Measurements from ENCODE around the gene RPRML. TPM values are rescaled to one million over a fixed set of nuclear protein-coding genes. Genes with fewer than 3 reads are reported as not detected.

RPRML gene
- total and polyA plus RNA-seq, 2 donors (not counting 1 experiment from before 2014, with no cell fraction given) = not detected

DNA sequence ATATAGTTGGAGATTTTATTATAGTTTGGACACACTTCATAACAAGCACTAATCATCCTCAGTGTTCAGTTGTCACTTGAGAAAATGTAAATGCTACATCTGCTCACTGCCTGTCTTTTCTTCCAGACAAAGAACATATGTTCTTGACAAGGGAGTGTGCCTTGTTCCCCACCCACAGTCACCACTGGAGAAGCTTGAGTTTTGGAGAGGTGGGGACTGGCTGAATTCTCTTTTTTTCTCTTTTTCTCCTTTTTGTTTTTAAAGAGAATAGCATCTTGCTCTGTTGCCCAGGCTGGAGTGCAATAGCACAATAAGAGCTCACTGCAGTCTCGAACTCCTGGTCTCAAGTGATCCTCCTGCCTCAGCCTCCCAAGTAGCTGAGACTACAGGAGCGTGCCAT is 15.5 kb downstream of the RPRML start:
- no peak overlapping the region for H3K27ac ChIP-seq (ENCODE audit: insufficient read depth, low read length)
- H3K27me3 ChIP-seq (ENCODE audit: control insufficient read depth, insufficient read depth, low read length) = peaks cover 22% of the 10 kb centered on the region
- H4K20me1 ChIP-seq (ENCODE audit: control insufficient read depth, extremely low read depth, insufficient read depth, low read length) = no peaks in the 10 kb centered on the region
- H3K36me3 ChIP-seq (ENCODE audit: control insufficient read depth, insufficient read depth, low read length) = no peaks in the 10 kb centered on the region
- H3K4me2 ChIP-seq (ENCODE audit: extremely low read depth, insufficient read depth, low read length) = no peak overlapping the region
- H3K9ac ChIP-seq (ENCODE audit: insufficient read depth, low read length) = no peak overlapping the region
- H2AFZ ChIP-seq (ENCODE audit: low read length) = no peak overlapping the region
- H3K79me2 ChIP-seq (ENCODE audit: control insufficient read depth, insufficient read depth, low read length) = no peaks in the 10 kb centered on the region
- peaks cover 4% of the 10 kb centered on the region for H3K4me1 ChIP-seq (ENCODE audit: control insufficient read depth, extremely low read depth, insufficient read depth, low read length)
- H3K4me3 ChIP-seq (replicated peaks in 1 of 4; ENCODE audit: control extremely low read depth in 1 of 4, insufficient read depth in 1 of 4, low read depth in 3 of 4, low read length in 4 of 4) = no peak overlapping the region
- TF ChIP-seq, protein P1, sequence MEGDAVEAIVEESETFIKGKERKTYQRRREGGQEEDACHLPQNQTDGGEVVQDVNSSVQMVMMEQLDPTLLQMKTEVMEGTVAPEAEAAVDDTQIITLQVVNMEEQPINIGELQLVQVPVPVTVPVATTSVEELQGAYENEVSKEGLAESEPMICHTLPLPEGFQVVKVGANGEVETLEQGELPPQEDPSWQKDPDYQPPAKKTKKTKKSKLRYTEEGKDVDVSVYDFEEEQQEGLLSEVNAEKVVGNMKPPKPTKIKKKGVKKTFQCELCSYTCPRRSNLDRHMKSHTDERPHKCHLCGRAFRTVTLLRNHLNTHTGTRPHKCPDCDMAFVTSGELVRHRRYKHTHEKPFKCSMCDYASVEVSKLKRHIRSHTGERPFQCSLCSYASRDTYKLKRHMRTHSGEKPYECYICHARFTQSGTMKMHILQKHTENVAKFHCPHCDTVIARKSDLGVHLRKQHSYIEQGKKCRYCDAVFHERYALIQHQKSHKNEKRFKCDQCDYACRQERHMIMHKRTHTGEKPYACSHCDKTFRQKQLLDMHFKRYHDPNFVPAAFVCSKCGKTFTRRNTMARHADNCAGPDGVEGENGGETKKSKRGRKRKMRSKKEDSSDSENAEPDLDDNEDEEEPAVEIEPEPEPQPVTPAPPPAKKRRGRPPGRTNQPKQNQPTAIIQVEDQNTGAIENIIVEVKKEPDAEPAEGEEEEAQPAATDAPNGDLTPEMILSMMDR (conservative IDR thresholded peaks at IDR 0.05 in 1 of 2, IDR thresholded peaks at IDR 0.05 in 1 of 2; ENCODE audit: low read depth in 1 of 2, low read length in 2 of 2) = no peak
- TF ChIP-seq EZH2 (IDR thresholded peaks at IDR 0.05; ENCODE audit: low read length, missing control alignments) = no peak
- no peak for DNase-seq (ENCODE audit: low read depth in 2 of 2)
- no peaks in the 10 kb centered on the region for H3K9me3 ChIP-seq (ENCODE audit: control insufficient read depth, insufficient read depth, low read depth, low read length)

DNA sequence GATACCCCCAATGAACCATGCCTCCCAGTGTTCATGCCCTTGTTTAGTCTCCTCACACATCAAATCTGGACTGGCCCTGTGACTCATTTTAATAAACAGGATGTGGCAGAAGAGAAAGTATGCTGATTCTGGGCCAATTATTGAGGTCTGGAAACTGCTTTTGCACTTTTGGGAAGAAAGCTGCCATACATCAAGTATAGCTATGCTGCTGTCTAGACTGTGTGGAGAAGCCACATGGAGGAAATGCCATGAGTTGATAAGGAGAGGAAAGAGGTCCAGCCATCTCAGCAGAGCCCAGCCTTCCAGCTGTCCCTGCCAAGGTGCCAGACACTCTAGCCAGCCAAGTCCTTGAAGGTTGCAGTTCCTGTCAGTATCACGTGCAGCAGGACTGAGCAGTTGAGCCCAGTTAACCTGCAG is 16.7 kb downstream of the RPRML start:
- DNase-seq (ENCODE audit: low read depth in 2 of 2) = peak; percentile 73 to 85
- H3K4me2 ChIP-seq (ENCODE audit: extremely low read depth, insufficient read depth, low read length) = no peak overlapping the region

DNA sequence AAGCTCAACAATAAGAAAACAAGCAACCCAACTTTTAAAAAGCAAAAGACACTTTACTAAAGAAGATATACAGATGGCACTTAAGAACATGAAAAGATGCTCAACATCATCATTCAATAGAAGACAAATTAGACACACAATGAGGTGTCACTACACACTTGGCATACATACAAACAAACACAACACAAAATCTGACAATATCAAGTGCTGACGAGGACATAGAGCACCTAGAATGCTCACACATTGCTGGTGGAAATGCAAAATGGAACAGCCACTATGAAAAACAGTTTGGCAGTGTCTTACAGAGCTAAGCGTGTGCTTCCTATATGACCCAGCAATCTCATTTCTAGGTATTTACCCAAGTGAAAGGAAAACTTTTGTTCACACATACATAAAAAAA is 18.9 kb downstream of the RPRML start:
- DNase-seq (ENCODE audit: low read depth in 2 of 2) = no peak
- Histone ChIP-seq H3K36me3 (ENCODE audit: control insufficient read depth, insufficient read depth, low read length) (no peaks in the 10 kb centered on the region), H4K20me1 (ENCODE audit: control insufficient read depth, extremely low read depth, insufficient read depth, low read length) (no peaks in the 10 kb centered on the region), H3K4me1 (ENCODE audit: control insufficient read depth, extremely low read depth, insufficient read depth, low read length) (peaks cover 4% of the 10 kb centered on the region), H3K4me3 (replicated peaks in 1 of 4; ENCODE audit: control extremely low read depth in 1 of 4, insufficient read depth in 1 of 4, low read depth in 3 of 4, low read length in 4 of 4) (no peak overlapping the region), H3K27me3 (ENCODE audit: control insufficient read depth, insufficient read depth, low read length) (peaks cover 19% of the 10 kb centered on the region), H3K27ac (ENCODE audit: insufficient read depth, low read length) (no peak overlapping the region), H3K4me2 (ENCODE audit: extremely low read depth, insufficient read depth, low read length) (no peak overlapping the region), H3K79me2 (ENCODE audit: control insufficient read depth, insufficient read depth, low read length) (no peaks in the 10 kb centered on the region), H3K9me3 (ENCODE audit: control insufficient read depth, insufficient read depth, low read depth, low read length) (no peaks in the 10 kb centered on the region), H2AFZ (ENCODE audit: low read length) (no peak overlapping the region), H3K9ac (ENCODE audit: insufficient read depth, low read length) (no peak overlapping the region)
- TF ChIP-seq, protein P1 (conservative IDR thresholded peaks at IDR 0.05 in 1 of 2, IDR thresholded peaks at IDR 0.05 in 1 of 2; ENCODE audit: low read depth in 1 of 2, low read length in 2 of 2) = no peak
- no peak for TF ChIP-seq EZH2 (IDR thresholded peaks at IDR 0.05; ENCODE audit: low read length, missing control alignments)

More for the DNA sequence above, 16.7 kb downstream of the RPRML start:
- Histone ChIP-seq H3K4me1 (ENCODE audit: control insufficient read depth, extremely low read depth, insufficient read depth, low read length) (peaks cover 4% of the 10 kb centered on the region), H2AFZ (ENCODE audit: low read length) (no peak overlapping the region), H3K9ac (ENCODE audit: insufficient read depth, low read length) (no peak overlapping the region), H3K36me3 (ENCODE audit: control insufficient read depth, insufficient read depth, low read length) (no peaks in the 10 kb centered on the region), H4K20me1 (ENCODE audit: control insufficient read depth, extremely low read depth, insufficient read depth, low read length) (no peaks in the 10 kb centered on the region), H3K79me2 (ENCODE audit: control insufficient read depth, insufficient read depth, low read length) (no peaks in the 10 kb centered on the region), H3K9me3 (ENCODE audit: control insufficient read depth, insufficient read depth, low read depth, low read length) (no peaks in the 10 kb centered on the region), H3K27ac (ENCODE audit: insufficient read depth, low read length) (no peak overlapping the region), H3K4me3 (replicated peaks in 1 of 4; ENCODE audit: control extremely low read depth in 1 of 4, insufficient read depth in 1 of 4, low read depth in 3 of 4, low read length in 4 of 4) (no peak overlapping the region), H3K27me3 (ENCODE audit: control insufficient read depth, insufficient read depth, low read length) (peaks cover 24% of the 10 kb centered on the region)
- TF ChIP-seq, protein P1 (conservative IDR thresholded peaks at IDR 0.05 in 1 of 2, IDR thresholded peaks at IDR 0.05 in 1 of 2; ENCODE audit: low read depth in 1 of 2, low read length in 2 of 2) = no peak
- TF ChIP-seq EZH2 (IDR thresholded peaks at IDR 0.05; ENCODE audit: low read length, missing control alignments) = no peak
